ENCODE data around the gene TTLL3. TPM values are rescaled to one million over a fixed set of nuclear protein-coding genes. Genes with fewer than 3 reads are reported as not detected.

The TTLL3 gene
- total RNA-seq, 6 donors from 2014 or later, result 33.0 to 544 (median 64.4) TPM

GRCh38 chr3:9767418-9767817 is 42.6 kb upstream of the TTLL3 start:
- Histone ChIP-seq H3K4me1 (peaks cover 34 to 43% (median 39%) of the 10 kb centered on the region in 4 donors), H3K27ac (peak overlapping the region; percentile 26 to 91 (median 64)), H3K36me3 (peaks cover 0 to 18% (median 7%) of the 10 kb centered on the region in 4 donors), H3K4me3 (no peak overlapping the region), H3K27me3 (no peaks in the 10 kb centered on the region), H3K9me3 (no peaks in the 10 kb centered on the region)
- WGBS, 2 donors, result 44 to 50% methylated on average over 5 to 7 of the region's 7 CpGs
- TF ChIP-seq EP300 (IDR thresholded peaks at IDR 0.05) (no peak), CTCF (IDR thresholded peaks at IDR 0.05) (no peak), POLR2A (IDR thresholded peaks at IDR 0.05) (no peak), POLR2AphosphoS5 (IDR thresholded peaks at IDR 0.05) (no peak)
- ATAC-seq (ENCODE audit: low FRiP score in 2 of 2) (peak in 1 of 2 donors; percentile 40), DNase-seq (peak in 1 of 2 donors; percentile 56)

DNA sequence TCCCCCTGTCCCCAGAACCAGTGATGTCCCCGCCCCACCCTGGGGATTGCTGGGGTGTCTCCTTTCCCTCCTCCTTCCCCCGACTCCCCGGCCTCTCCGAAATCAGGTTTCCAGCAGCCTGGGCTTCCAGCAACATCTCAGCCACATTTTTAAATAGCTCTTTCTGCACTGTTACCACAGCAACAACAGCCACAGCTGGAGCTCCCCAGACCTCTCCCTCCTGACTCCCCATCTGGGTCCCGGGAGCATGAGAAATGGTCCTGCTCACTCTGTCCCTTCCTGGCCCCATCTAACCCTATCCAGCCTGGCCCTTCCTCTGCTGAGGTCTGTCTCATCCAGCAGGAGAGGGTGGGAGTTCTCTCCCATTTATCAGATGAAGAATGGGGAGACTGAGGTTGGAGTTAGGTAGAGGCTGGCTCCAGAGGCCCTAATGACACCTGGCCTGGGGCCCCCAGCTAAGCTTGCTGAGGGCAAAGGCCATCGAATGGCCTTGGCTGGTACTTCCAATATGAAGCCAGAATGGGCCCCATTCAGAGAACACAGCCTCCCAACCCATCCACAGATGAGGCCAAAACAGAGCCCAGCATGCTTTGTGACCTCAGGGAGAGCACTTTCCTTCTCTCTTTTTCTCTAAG is 41.8 kb upstream of the TTLL3 start:
- peak overlapping the region; percentile 26 to 91 (median 64) for H3K27ac ChIP-seq
- no peaks in the 10 kb centered on the region for H3K27me3 ChIP-seq
- ATAC-seq (ENCODE audit: low FRiP score in 2 of 2) (no peak), DNase-seq (no peak)
- TF ChIP-seq CTCF (IDR thresholded peaks at IDR 0.05) (no peak), POLR2A (IDR thresholded peaks at IDR 0.05) (no peak), POLR2AphosphoS5 (IDR thresholded peaks at IDR 0.05) (no peak), EP300 (IDR thresholded peaks at IDR 0.05) (no peak)
- no peaks in the 10 kb centered on the region for H3K9me3 ChIP-seq
- H3K4me1 ChIP-seq, result peaks cover 34 to 43% (median 39%) of the 10 kb centered on the region in 4 donors
- peaks cover 0 to 12% (median 2%) of the 10 kb centered on the region in 4 donors for H3K36me3 ChIP-seq
- 74 to 82% methylated on average over 5 to 6 of the region's 6 CpGs for WGBS, 2 donors
- peak overlapping the region in 1 of 4 donors; percentile 76 for H3K4me3 ChIP-seq

GRCh38 chr3:9769012-9769411 is 41.0 kb upstream of the TTLL3 start:
- peak overlapping the region; percentile 73 to 91 (median 88) for H3K27ac ChIP-seq
- no peaks in the 10 kb centered on the region for H3K9me3 ChIP-seq
- peaks cover 34 to 43% (median 39%) of the 10 kb centered on the region in 4 donors for H3K4me1 ChIP-seq
- TF ChIP-seq POLR2AphosphoS5 (IDR thresholded peaks at IDR 0.05), result no peak
- no peak for TF ChIP-seq CTCF (IDR thresholded peaks at IDR 0.05)
- no peak for TF ChIP-seq POLR2A (IDR thresholded peaks at IDR 0.05)
- no peak for TF ChIP-seq EP300 (IDR thresholded peaks at IDR 0.05)
- peak overlapping the region; percentile 69 to 81 (median 74) for H3K4me3 ChIP-seq
- no peak for ATAC-seq (ENCODE audit: low FRiP score in 2 of 2)
- 52 to 67% methylated on average over 3 to 5 of the region's 5 CpGs for WGBS, 2 donors
- H3K27me3 ChIP-seq, result no peaks in the 10 kb centered on the region
- DNase-seq, result no peak
- peaks cover 0 to 12% (median 2%) of the 10 kb centered on the region in 4 donors for H3K36me3 ChIP-seq

DNA sequence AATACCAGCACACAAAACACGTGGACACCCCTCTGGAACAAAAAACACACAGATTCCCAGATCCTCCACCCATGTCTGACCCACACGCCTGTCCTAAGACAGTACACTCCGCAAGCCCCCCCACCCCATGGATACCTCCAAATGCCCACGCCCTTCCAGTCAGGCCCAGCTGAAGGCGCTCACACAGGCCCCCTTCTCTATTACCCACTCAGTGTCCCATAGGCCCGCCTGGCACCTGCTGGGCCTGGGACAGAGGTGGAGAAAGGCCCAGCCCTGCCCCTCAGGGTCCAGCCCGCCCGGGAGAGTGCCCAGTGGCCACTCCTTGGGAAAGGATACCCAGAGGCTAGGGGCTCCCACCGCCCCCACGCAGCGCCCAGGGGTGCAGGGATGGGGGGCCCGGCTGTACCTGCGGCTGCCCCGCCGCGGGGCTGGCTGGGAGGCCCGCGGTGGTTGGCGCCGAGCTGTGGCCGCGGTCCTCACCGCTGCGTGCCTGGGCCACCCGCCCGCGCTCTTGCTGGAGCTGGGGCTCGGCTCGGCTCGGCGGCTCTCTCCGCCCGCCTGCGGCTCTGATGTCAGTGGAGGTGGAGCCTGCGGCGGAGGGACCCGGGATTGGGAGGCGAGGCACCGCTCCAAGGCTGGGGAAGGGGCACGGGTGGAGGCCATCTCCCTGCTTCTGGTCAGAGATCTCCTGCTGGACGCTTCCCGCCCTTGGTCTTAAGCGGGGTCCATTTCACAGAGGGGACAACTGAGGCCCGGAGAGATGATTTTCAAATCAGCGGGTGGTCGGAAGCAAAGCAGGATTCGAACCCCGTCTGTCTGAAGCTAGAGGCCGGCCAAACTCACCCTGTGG is 40.4 kb upstream of the TTLL3 start, which contains the start of gene CAMK1:
TSS of gene CAMK1 (minus strand) at position 522 of the 850 bp plus-strand sequence. CDS start 2,198 bp downstream, outside the sequence.
- Histone ChIP-seq H3K4me3 (peak within 1 kb of the TSS; percentile 69 to 81 (median 74)), H3K4me1 (peaks cover 34 to 43% (median 39%) of the 10 kb centered on the region in 4 donors), H3K36me3 (peaks cover 0 to 12% (median 2%) of the 10 kb centered on the region in 4 donors), H3K27me3 (no peaks in the 10 kb centered on the region), H3K27ac (peak within 1 kb of the TSS; percentile 73 to 91 (median 88)), H3K9me3 (no peaks in the 10 kb centered on the region)
- ATAC-seq (ENCODE audit: low FRiP score in 2 of 2), result peak; percentile 90 to 97
- TF ChIP-seq POLR2A (IDR thresholded peaks at IDR 0.05), result peak in 2 of 4 donors; percentile 71 to 83
- TF ChIP-seq POLR2AphosphoS5 (IDR thresholded peaks at IDR 0.05), result peak; percentile 38 to 73
- TF ChIP-seq CTCF (IDR thresholded peaks at IDR 0.05), result no peak
- no peak for TF ChIP-seq EP300 (IDR thresholded peaks at IDR 0.05)
- peak; percentile 86 to 95 for DNase-seq
- WGBS, 2 donors, result 7 to 9% methylated on average over 23 to 30 of the region's 49 CpGs

Data from upper lobe of left lung (tissue), 6 donors.